H1 (cell line): ENCODE results near the gene PGM3.

Experiments used
- CHD2 ChIP-seq: IDR thresholded peaks from 2 replicates; pipeline ENCODE4 v1.6.1; 2012; ENCODE audit warnings: low read length, improper control_type of control experiment
- CREB1 ChIP-seq: IDR thresholded peaks from 2 replicates; pipeline ENCODE4 v1.6.1; 2012; ENCODE audit warnings: inconsistent platforms
- CTCF ChIP-seq, 3 experiments: IDR thresholded peaks; 1 replicate in 2 of 3; 2 replicates in 1 of 3; pipeline versions ENCODE4 v1.5.1 to v1.6.1; 2011; ENCODE audit warnings: low read length in 3 of 3, mild to moderate bottlenecking in 3 of 3, inconsistent platforms in 2 of 3, low read depth in 1 of 3, moderate library complexity in 1 of 3; ENCODE audit not compliant: insufficient read depth in 1 of 3; ENCODE audit errors: control extremely low read depth in 1 of 3
- MAFK ChIP-seq: IDR thresholded peaks from 2 replicates; pipeline ENCODE4 v1.6.1; 2012; ENCODE audit warnings: low read depth, mild to moderate bottlenecking, improper control_type of control experiment, low read length
- POLR2A ChIP-seq, 2 experiments: IDR thresholded peaks; 1 replicate in 1 of 2; 2 replicates in 1 of 2; pipeline ENCODE4 v1.6.1; 2011; ENCODE audit warnings: low read depth in 2 of 2, low read length in 2 of 2, mild to moderate bottlenecking in 2 of 2; ENCODE audit errors: control extremely low read depth in 1 of 2
- POLR2AphosphoS5 ChIP-seq: IDR thresholded peaks from 2 replicates; pipeline ENCODE4 v1.6.1; 2011; ENCODE audit warnings: low read depth, low read length
- RAD21 ChIP-seq, 2 experiments: IDR thresholded peaks in 1 of 2; conservative IDR thresholded peaks in 1 of 2; 2 replicates each; pipeline ENCODE4 v1.6.1; 2011; ENCODE audit warnings: low read depth in 2 of 2, low read length in 2 of 2, improper control_type of control experiment in 1 of 2, inconsistent platforms in 1 of 2, mild to moderate bottlenecking in 1 of 2, moderate library complexity in 1 of 2
- SIN3A ChIP-seq, 2 experiments: IDR thresholded peaks in 1 of 2; conservative IDR thresholded peaks in 1 of 2; 2 replicates each; pipeline ENCODE4 v1.6.1; 2011 to 2012; ENCODE audit warnings: low read length in 2 of 2, improper control_type of control experiment in 1 of 2, low read depth in 1 of 2, mild to moderate bottlenecking in 1 of 2
- TAF1 ChIP-seq: IDR thresholded peaks from 2 replicates; pipeline ENCODE4 v1.6.1; 2011; ENCODE audit warnings: mild to moderate bottlenecking, low read depth, low read length
- TCF12 ChIP-seq: IDR thresholded peaks from 2 replicates; pipeline ENCODE4 v1.6.1; 2011; ENCODE audit warnings: low read depth, mild to moderate bottlenecking, low read length
- USF2 ChIP-seq: IDR thresholded peaks from 2 replicates; pipeline ENCODE4 v1.6.1; 2011; ENCODE audit warnings: low read length, improper control_type of control experiment
- TF ChIP-seq, protein P1 (sequence below): IDR thresholded peaks from 2 replicates; pipeline ENCODE4 v1.6.1; 2012; ENCODE audit warnings: inconsistent platforms

DNA sequence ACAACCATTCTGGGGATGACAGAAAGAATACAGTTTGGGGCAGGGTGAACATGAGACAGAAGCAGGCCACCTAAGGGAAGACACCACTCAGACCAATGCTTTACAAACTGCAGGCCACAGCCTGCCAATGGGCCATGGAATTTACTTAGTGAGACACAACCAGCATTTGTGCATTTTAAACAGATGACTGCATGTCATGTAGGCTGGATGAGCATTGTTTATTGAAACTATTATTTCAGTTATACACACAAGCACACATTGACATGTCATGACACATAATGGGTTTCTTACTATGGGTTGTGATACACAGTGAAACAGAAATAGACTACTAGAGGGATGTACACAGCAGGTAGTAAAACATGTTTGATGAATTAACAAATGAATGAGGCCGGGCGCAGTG, 8.0 kb downstream of the PGM3 start:
- TF ChIP-seq TAF1 (no peak), POLR2AphosphoS5 (no peak), POLR2A (IDR thresholded peaks at IDR 0.05; ENCODE audit: control extremely low read depth in 1 of 2, low read depth in 2 of 2, low read length in 2 of 2) (no peak), CREB1 (no peak), CTCF (IDR thresholded peaks at IDR 0.05; ENCODE audit: control extremely low read depth in 1 of 3, insufficient read depth in 1 of 3, low read depth in 1 of 3, low read length in 3 of 3) (no peak), TCF12 (no peak), RAD21 (IDR thresholded peaks at IDR 0.05 in 1 of 2, conservative IDR thresholded peaks at IDR 0.05 in 1 of 2; ENCODE audit: low read depth in 2 of 2, low read length in 2 of 2) (no peak), USF2 (no peak), SIN3A (conservative IDR thresholded peaks at IDR 0.05 in 1 of 2, IDR thresholded peaks at IDR 0.05 in 1 of 2; ENCODE audit: low read depth in 1 of 2, low read length in 2 of 2) (no peak), CHD2 (no peak), MAFK (no peak)
- TF ChIP-seq, protein P1, sequence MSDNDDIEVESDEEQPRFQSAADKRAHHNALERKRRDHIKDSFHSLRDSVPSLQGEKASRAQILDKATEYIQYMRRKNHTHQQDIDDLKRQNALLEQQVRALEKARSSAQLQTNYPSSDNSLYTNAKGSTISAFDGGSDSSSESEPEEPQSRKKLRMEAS, result no peak
